Endothelial cell of umbilical vein (primary cell): ENCODE measurements around the gene HAUS3. TPM values are rescaled to one million over a fixed set of nuclear protein-coding genes. Genes with fewer than 3 reads are reported as not detected.

Experiments used
- BruUV-seq: library from RNA; stranded (reverse); fragments of 400-500 nt; replicated peaks from 2 replicates; lab custom pipeline; 2021; lab: Mats Ljungman, UMichigan
- CTCF ChIA-PET: fragments of 300-600, 350-600 bp; sonication (Branson Sonifier 250); formaldehyde crosslinking; loops from one replicate; lab custom pipeline; 2021; ENCODE audit warnings: antibody characterized with exemption, inconsistent platforms; lab: Charles Lee
- POLR2A ChIA-PET: fragments of 300-600, 350-600 bp; sonication (Branson Sonifier 250); formaldehyde crosslinking; loops from one replicate; lab custom pipeline; 2021; ENCODE audit warnings: antibody characterized with exemption, inconsistent platforms; lab: Charles Lee
- DNase-seq: peaks from one replicate; pipeline ENCODE4 v3.0.0-alpha.2; 2011; ENCODE audit warnings: low read depth, low spot score
- FAIRE-seq: peaks from 2 replicates; lab custom pipeline; 2011; peaks lifted over from hg19 to GRCh38; lab: Jason Lieb, UNC
- H2AFZ ChIP-seq: 2 replicates; pipeline ENCODE4 v1.6.0; 2012; ENCODE audit warnings: low read depth, low read length, control low read depth, inconsistent platforms
- H3K27ac ChIP-seq: 2 replicates; pipeline ENCODE4 v1.5.1; 2011; ENCODE audit warnings: low read depth, mild to moderate bottlenecking, control low read depth, low read length, moderate library complexity; ENCODE audit not compliant: insufficient read depth
- H3K27me3 ChIP-seq, 2 experiments: 2 replicates each; pipeline versions ENCODE4 v1.6.0 to v1.6.1; 2011; ENCODE audit warnings: low read length in 2 of 2, mixed read lengths in 1 of 2; ENCODE audit not compliant: control insufficient read depth in 2 of 2, insufficient read depth in 2 of 2
- H3K36me3 ChIP-seq, 2 experiments: 2 replicates in 1 of 2; 3 replicates in 1 of 2; pipeline ENCODE4 v1.5.1; 2011; ENCODE audit warnings: low read length in 2 of 2, mild to moderate bottlenecking in 1 of 2, moderate library complexity in 1 of 2; ENCODE audit not compliant: control insufficient read depth in 2 of 2, insufficient read depth in 2 of 2; ENCODE audit errors: extremely low read depth in 1 of 2
- H3K4me1 ChIP-seq: 3 replicates; pipeline ENCODE4 v1.5.1; 2011; ENCODE audit warnings: mild to moderate bottlenecking, low read length; ENCODE audit not compliant: control insufficient read depth, insufficient read depth; ENCODE audit errors: extremely low read depth
- H3K4me2 ChIP-seq: 2 replicates; pipeline ENCODE4 v1.6.1; 2011; ENCODE audit warnings: low read length, control low read depth, mixed read lengths; ENCODE audit not compliant: insufficient read depth
- H3K4me3 ChIP-seq, 3 experiments: fragments of 200-600 bp in 1 of 3; sonication (generic), shearing (Covaris generic) in 1 of 3; replicated peaks in 1 of 3; 2 replicates each; pipeline ENCODE4 v1.5.1; 2011 to 2016; ENCODE audit warnings: control low read depth in 3 of 3, low read length in 3 of 3, mild to moderate bottlenecking in 2 of 3, inconsistent platforms in 1 of 3, low read depth in 1 of 3, moderate library complexity in 1 of 3; ENCODE audit not compliant: insufficient read depth in 1 of 3
- H3K79me2 ChIP-seq: 2 replicates; pipeline ENCODE4 v1.6.0; 2012; ENCODE audit warnings: low read length, inconsistent platforms; ENCODE audit not compliant: control insufficient read depth, insufficient read depth
- H3K9ac ChIP-seq: replicated peaks from 2 replicates; pipeline ENCODE3; 2011; ENCODE audit warnings: low read length, control low read depth; ENCODE audit not compliant: insufficient read depth; ENCODE audit errors: extremely low read depth
- H3K9me1 ChIP-seq: replicated peaks from 3 replicates; pipeline ENCODE4 v1.6.0; 2011; ENCODE audit warnings: mild to moderate bottlenecking, low read length; ENCODE audit not compliant: control insufficient read depth, insufficient read depth; ENCODE audit errors: extremely low read depth
- H3K9me3 ChIP-seq: replicated peaks from 2 replicates; pipeline ENCODE4 v1.5.1; 2012; ENCODE audit warnings: low read length, inconsistent platforms; ENCODE audit not compliant: control insufficient read depth, insufficient read depth
- H4K20me1 ChIP-seq: replicated peaks from 2 replicates; pipeline ENCODE3; 2011; ENCODE audit warnings: mild to moderate bottlenecking, low read length; ENCODE audit not compliant: control insufficient read depth, insufficient read depth; ENCODE audit errors: extremely low read depth
- CTCF ChIP-seq, 2 donors: IDR thresholded peaks; 1 replicate in 1 of 2; 2 replicates in 1 of 2; pipeline ENCODE4 v1.5.1; 2011; ENCODE audit warnings: low read length in 2 of 2, mild to moderate bottlenecking in 2 of 2, moderate library complexity in 2 of 2, control low read depth in 1 of 2, inconsistent platforms in 1 of 2, low read depth in 1 of 2; ENCODE audit not compliant: insufficient read depth in 1 of 2; ENCODE audit errors: extremely low read depth in 1 of 2
- EZH2 ChIP-seq: IDR thresholded peaks from 2 replicates; pipeline ENCODE4 v1.6.1; 2012; ENCODE audit warnings: borderline replicate concordance, low read depth, mild to moderate bottlenecking, moderate library complexity, low read length, inconsistent platforms; ENCODE audit not compliant: severe bottlenecking
- FOS ChIP-seq: IDR thresholded peaks from 2 replicates; pipeline ENCODE4 v1.6.1; 2011; ENCODE audit warnings: mild to moderate bottlenecking, low read length, moderate library complexity, borderline replicate concordance; ENCODE audit not compliant: insufficient read depth
- GATA2 ChIP-seq: IDR thresholded peaks from 2 replicates; pipeline ENCODE4 v1.7.0; 2011; ENCODE audit warnings: low read depth, mild to moderate bottlenecking, moderate library complexity, mixed read lengths, low read length; ENCODE audit not compliant: insufficient read length, insufficient read depth
- JUN ChIP-seq: IDR thresholded peaks from 2 replicates; pipeline ENCODE4 v1.6.1; 2011; ENCODE audit warnings: borderline replicate concordance, low read depth; ENCODE audit not compliant: insufficient read length, insufficient read depth
- MYC ChIP-seq: IDR thresholded peaks from one replicate; pipeline ENCODE4 v1.6.1; 2011; ENCODE audit warnings: mild to moderate bottlenecking, low read depth, low read length
- POLR2A ChIP-seq: IDR thresholded peaks from 2 replicates; pipeline ENCODE4 v1.6.1; 2012; ENCODE audit warnings: low read depth, mild to moderate bottlenecking, control low read depth, low read length
- POLR2AphosphoS5 ChIP-seq: IDR thresholded peaks from 2 replicates; pipeline ENCODE4 v1.6.1; 2012; ENCODE audit warnings: low read depth, mild to moderate bottlenecking, control low read depth, low read length, moderate library complexity; ENCODE audit not compliant: insufficient read depth
- dilution Hi-C: fragments of 300-500 bp; cut with MboI; formaldehyde crosslinking; loops from one replicate; pipeline ENCODE4 v1.15.0; 2019; ENCODE audit warnings: low sequenced_read_pairs; ENCODE audit not compliant: extremely low pct_ligation_motif_present
- intact Hi-C: fragments of 100-400 bp; cut with micrococcal nuclease; formaldehyde crosslinking; loops from one replicate; pipeline ENCODE4 v1.10.0; 2022
- polyA plus RNA-seq, 4 experiments: library from polyadenylated mRNA; depleted of rRNA in 3 of 4; stranded (reverse) in 3 of 4; unstranded in 1 of 4; fragments of >200 nt; gene quantifications; 2 replicates each; pipeline versions ENCODE4 v1.2.1 to v1.2.3, GENCODE V29; 2011 to 2012; ENCODE audit warnings: missing spikeins in 1 of 4
- total RNA-seq: library from RNA; stranded (reverse); gene quantifications from 2 replicates; pipeline ENCODE4 v1.2.3, GENCODE V29; 2021
- TF ChIP-seq, protein P1 (sequence below): IDR thresholded peaks from 2 replicates; pipeline ENCODE4 v1.6.1; 2011; ENCODE audit not compliant: insufficient read depth, insufficient read length

The HAUS3 gene
- total and polyA plus RNA-seq, 2 donors (not counting 3 experiments of a cell fraction or from before 2014, with no cell fraction given): 4.4 to 15.9 TPM

DNA sequence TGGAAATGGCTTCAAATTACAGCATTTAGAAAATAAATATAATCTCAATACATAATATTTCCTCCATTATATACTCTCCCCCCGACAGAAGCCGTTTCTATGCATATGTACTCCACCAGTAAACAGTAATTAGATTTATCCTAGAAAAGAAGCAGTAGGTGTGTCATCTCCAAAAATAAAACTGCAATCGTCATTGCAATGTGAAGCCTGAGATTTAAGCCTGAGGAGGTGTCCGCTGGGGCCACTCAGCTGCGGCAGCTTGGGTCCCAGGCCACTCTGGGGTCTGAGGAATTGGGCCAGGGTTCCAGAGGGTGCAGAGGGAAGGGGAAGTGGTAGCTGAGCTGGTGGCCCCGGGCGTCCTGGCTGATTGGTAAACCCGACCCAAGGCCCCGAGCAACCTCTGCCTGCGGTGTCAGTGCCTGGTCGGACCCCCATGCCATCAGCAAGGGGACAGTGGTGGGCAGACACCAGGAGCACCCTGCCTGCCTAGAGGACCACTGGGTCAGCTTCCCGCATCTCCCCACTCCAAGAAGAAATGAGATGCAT lies 27.8 kb upstream of the HAUS3 start:
- CTCF ChIA-PET: no interaction called here
- BruUV-seq: no TSS peak
- Histone ChIP-seq H3K27ac (no peak overlapping the region), H3K4me2 (no peak overlapping the region), H2AFZ (no peak overlapping the region), H3K27me3 (no peaks in the 10 kb centered on the region), H4K20me1 (no peaks in the 10 kb centered on the region), H3K4me1 (no peaks in the 10 kb centered on the region), H3K9ac (no peak overlapping the region), H3K9me3 (no peaks in the 10 kb centered on the region), H3K79me2 (no peaks in the 10 kb centered on the region), H3K36me3 (no peaks in the 10 kb centered on the region), H3K4me3 (no peak overlapping the region), H3K9me1 (no peaks in the 10 kb centered on the region)
- no peak for DNase-seq
- intact Hi-C loops (no loop called here), dilution Hi-C loops (no loop called here)
- TF ChIP-seq EZH2 (no peak), GATA2 (no peak), MYC (no peak), JUN (no peak), POLR2A (no peak), POLR2AphosphoS5 (no peak), FOS (no peak), CTCF (IDR thresholded peaks at IDR 0.05; ENCODE audit: extremely low read depth in 1 of 2, insufficient read depth in 1 of 2, low read depth in 1 of 2, low read length in 2 of 2) (no peak)
- TF ChIP-seq, protein P1, sequence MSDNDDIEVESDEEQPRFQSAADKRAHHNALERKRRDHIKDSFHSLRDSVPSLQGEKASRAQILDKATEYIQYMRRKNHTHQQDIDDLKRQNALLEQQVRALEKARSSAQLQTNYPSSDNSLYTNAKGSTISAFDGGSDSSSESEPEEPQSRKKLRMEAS: no peak
- POLR2A ChIA-PET: no interaction called here
- no peak for FAIRE-seq
